Ammon's horn (tissue), 1 donor: ENCODE results near the gene CDIPT.
"Not testable (repeated sequence)": the region's sequence is repeated elsewhere in the genome, so short reads cannot be mapped to it uniquely, and the experiment has no call there.

Experiments used
- DNase-seq: peaks from one replicate; pipeline ENCODE4 v3.0.0-alpha.2; 2016; ENCODE audit warnings: low spot score

CDIPT gene, protein sequence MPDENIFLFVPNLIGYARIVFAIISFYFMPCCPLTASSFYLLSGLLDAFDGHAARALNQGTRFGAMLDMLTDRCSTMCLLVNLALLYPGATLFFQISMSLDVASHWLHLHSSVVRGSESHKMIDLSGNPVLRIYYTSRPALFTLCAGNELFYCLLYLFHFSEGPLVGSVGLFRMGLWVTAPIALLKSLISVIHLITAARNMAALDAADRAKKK

DNA sequence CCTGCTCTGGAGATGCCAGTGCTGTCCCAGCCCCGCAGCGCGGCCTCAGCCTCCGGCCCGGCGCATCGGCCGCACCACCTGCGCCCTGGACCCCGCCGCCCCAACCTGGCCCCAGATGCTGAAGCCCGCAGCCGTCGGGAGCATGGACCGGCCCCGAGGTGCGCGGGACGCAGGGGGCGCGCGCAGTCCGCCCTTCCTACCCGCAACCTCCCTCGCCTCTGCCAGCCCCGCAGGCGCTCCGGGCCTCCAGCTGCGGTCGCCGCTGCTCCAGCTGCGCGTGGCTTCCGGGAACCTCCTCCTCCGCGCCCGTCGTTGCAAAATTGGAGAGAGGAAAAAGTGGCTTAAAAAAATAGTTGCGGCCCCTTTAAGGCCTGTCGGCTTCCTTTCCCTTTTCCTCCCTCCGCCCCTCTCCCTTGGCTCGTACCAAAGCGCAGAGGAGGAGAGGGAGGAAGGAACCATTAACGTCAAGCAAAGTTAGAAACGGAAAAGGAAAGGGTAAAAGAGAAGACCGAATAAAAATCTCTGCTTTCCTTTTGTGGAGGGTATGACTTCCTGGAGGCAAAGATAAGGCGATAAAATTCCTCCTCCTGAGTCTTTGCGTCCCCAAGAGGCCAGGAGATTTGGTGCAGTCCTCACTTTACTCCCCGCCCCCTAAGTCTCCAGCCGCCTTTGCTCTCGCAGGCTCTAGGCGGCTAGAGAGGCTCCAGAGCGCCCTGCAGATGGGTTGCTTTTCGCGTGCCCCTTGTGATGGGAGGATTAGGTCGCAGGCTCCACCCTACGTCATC is at the start of gene CDIPT:
Gene CDIPT, minus strand, starts transcription at position 343 of the 785 bp plus-strand sequence. CDS start 369 bp downstream, outside the sequence.
- peak; percentile 99 for DNase-seq

DNA sequence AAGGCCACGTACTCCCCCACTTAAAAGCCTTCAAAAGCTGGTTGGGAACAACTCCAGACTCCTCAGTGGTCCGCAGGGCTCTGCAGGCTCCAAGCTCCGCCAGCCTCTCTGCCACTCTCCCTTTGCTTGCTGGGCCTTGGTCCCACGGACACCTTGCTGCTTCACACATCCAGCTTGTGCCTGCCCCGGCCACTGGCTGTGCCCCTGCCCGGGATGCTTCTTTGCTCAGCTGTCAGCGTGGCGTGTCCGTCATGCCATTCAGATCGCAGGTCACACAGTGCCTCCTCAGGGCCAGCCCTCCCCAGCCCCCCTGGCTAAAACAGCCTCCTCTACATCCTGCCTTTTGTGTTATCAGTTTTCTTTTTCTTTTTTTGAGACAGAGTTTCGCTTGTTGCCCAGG is 49.1 kb upstream of the CDIPT start:
- DNase-seq = no peak

DNA sequence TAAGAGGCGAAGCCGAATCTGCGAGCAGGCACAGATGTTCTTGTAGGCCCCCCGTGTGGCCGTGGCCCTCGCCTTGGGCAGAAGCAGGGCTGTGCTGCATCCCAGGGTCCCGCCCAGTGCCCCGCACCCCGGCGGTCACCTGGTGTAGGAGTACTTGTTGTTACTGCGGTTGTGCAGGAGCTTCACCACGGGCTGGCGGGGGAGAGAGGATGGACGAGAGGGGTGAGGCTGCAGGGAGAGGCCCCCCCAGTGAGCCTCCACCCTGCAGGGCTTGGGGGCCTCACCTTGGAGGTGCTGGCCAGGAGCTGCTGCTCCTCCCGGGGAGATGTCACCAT is 48.6 kb upstream of the CDIPT start:
- no peak for DNase-seq

DNA sequence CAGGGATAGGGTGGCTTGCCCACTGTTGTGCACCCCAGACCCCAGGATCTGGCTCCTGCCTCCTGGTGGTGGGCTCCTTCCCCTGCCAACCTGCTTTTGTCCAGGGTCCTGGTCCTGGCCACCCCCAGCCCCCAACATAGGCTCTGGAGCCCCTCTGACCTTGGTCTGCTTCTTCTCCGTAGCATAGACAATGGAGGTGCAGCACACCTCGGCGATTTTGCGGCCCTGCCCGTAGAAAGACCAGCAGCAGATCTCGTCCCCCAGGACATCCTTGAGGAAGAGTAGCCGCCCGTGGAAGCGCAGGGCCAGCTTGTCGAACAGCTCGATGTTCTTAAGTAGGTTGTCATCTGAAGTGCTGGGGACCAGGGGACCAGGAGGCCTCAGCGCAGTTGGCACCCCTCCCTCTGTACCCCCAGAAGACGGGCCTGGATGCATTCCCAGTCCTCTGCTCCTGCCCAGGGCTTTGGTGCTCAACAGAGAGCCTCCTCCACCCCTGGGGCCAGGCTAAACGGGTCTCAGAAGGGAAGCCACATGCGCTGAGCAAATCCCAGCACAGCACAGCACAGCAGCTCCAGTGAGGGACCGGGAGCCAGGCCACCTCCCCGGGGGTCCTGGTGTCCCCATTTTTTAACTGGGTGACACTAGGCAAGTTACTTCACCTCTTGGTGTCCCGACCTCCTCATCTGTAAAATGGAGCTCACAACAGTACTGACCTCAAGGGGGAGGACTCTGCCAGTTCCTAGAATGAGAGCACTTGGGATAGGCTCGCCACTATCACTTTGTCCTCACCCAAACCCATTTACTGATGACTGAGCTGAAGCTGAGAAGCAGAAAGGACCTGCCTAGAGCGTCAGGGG is 48.0 kb upstream of the CDIPT start:
- no peak for DNase-seq

DNA sequence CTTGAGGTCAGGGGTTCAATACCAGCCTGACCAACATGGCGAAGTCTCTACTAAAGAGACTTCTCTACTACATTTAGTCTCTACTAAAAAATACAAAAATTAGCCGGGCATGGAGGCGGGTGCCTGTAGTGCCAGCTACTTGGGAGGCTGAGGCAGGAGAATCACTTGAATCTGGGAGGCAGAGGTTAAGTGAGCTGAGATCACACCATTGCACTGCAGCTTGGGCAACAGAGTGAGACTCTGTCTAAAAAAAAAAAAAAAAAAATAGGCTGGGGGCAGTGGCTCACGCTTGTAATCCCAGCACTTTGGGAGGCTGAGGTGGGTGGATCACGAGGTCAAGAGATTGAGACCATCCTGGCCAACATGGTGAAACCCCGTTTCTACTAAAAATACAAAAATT is 46.8 kb upstream of the CDIPT start:
- DNase-seq = not testable (repeated sequence)

DNA sequence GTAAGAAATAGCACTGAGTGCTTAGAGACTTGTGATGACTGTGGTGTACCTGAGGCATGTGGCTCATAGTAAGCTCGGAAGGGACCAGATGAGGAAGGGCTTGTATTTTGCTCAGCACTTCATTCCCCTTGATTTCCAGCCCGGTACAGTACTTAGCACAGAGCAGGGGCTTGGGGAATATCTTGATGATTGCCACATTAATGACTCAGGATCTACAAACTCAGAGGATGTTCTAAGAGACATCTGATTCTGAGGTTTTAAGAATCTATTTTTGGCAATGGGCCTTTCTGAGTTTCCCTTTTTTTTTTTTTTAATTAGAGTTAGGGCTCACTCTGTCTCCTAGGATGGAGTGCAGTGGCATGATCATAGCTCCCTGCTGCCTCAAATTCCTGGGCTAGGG is 46.4 kb upstream of the CDIPT start:
- no peak for DNase-seq

DNA sequence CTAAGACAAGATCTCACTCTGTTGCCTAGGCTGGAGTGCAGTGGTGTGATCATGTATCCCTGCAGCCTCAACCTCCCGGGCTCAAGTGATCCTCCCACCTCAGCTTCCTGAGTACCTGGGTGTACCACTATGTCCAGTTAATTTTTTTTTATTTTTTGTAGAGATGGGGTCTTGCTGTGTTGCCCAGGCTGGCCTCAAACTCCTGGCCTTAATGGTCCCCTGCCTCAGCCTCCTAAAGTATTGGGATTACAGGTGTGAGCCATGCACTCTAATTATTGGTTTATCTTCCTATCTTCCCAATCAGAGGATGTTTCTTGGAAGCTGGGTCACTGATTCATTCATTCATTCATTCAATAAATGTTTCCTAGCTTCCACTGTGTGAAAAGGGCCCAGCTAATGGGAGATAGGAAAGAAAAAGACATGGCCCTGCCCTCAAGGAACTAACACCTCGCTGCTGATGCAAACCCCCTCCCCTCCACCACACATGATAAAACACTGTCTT is 45.7 kb upstream of the CDIPT start:
- no peak for DNase-seq

DNA sequence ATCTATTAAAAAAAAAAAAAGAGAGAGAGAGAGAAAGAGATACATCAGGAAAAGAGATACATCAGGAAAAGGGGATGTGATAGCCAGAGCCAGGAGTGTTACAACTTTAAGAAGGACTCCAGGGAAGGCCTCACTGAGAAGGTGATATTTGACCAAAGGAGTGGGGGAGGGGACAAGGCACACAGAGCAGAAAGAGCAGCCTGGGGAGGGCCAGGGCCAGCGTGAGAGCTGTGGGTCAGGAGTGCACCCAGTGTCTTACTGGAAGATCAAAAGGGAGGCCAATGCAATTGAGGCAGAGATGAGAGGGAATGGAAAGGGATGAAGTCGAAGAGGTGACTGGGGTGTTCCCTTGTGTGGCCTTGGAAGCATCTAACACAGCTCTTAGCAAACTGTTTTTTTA is 44.9 kb upstream of the CDIPT start:
- DNase-seq = no peak

DNA sequence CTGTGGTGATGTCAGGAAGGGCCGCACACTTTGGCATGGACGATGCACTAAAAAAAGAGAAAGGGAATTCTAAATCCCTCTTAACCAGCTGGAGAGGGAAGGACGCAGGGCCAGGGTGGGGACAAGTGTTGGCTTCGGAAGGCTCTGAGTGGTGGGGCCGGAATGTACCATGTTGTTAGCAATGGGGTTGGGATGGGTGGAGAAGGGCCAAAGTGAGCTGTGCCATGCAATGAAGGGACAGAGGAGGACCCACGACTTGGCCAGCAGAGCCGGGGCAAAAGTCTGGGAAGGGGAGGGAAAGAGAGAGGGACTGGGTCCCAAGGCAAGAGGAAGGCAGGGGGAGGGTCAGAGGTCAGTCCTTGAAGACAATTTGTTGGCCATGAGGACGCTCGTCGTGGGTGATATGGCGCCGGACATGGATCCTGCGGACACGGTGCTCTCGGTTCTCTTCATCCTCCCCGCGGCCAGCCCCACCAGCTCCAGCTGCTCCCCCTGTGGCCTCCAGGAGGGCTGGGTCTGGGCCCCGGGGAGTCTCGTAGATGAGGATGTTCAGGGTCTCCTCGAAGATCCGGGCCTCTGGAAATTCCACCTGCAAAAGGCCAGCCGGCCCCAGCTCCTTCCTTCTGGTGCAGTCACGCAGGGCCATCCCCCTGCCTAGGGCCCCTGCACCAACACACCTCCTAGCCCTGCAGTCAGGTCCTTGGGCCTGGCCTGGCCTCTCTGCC is 43.7 kb upstream of the CDIPT start:
- no peak for DNase-seq

DNA sequence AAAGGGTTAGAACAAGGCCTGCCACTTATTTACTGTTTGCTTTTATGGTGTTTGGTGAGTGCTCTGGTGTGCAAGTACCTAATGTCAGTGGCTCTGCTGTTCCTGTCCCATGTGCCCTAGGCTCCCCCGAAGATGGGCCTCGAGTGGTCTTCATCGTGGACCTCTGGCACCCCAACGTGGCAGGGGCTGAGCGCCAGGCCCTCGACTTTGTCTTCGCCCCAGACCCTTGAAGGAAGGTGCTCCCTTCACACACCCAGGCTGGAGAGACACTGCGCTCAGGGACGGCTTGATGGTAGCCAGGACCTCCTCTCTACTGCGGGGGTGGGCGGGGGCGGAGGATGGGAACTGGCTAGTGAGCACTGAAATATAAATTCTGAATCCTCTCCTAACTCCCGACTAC is 42.6 kb upstream of the CDIPT start:
- no peak for DNase-seq

DNA sequence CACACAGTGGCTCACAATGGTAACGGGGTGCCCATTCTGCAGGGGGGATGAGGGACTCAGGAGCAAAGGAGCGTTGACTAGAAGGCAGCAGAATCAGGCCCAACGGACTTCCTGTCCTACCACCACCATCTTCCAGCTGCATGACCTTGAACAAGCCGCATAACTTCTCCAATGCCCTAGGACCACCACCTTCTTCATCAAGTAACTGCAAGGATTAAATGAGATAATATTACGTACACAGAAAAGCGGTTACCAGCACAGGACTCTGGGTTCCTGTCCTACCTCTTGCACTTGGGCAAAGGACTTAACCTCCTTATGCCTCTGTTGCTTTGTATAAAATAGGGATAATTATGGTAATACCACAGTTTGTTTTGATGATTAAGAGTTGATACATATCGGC is 41.9 kb upstream of the CDIPT start:
- DNase-seq = no peak

DNA sequence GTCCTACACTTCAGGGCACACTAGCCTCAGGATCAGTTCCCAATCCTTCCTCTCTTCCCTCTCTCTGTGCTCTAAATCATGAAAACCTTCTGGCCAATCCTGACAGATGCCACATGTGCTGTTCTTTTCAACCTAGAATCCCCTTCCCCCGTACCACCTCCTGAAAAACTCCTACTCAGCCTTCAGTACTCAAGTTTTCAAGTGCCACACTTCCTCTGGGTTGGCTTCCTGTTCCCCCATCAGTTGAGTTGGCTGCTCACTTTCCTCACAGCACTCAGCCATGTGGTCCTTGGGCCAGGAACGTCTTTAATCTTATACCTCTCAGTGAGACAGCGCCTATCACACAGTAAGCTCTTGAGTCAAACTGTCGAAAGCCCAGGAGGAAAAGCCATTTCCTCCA is 40.6 kb upstream of the CDIPT start:
- DNase-seq = no peak

DNA sequence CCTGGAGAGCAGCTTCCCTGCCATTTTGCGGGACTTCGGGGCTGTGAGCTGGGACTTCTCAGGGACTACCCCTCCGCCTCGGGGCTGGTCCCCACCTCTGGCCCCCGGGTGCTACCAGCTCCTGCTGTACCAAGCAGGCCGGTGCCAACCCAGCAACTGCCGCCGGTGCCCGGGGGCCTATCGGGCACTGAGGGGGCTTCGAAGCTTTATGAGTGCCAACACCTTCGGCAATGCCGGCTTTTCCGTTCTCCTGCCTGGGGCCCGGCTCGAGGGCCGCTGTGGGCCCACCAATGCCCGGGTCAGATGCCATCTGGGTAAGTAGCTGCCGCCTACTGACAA is 38.5 kb upstream of the CDIPT start:
- no peak for DNase-seq

DNA sequence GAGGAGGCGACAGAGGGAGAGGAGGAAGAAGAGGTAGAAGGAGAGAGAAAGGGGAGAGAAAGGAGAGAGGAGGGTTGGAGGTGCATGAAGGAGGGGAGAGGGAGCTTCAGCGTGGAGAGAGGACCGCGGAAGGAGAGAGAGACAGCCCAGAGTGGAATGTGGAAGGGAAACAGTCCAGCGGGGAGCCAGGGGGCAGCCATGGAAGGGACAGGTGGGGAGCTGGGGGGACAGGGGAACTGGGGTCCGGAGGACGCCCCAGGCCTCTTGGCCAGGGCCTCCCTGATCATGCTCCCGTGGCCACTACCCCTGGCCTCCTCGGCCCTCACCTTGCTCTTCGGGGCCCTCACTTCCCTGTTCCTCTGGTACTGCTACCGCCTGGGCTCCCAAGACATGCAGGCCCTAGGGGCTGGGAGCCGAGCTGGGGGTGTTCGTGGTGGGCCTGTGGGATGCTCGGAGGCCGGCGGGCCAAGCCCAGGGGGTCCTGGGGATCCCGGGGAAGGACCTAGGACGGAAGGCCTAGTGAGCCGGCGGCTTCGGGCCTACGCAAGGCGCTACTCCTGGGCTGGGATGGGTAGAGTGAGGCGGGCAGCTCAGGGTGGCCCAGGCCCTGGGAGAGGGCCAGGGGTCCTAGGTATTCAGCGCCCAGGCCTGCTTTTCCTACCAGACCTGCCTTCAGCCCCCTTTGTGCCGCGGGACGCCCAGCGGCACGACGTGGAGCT is 38.0 kb upstream of the CDIPT start:
- DNase-seq = no peak

DNA sequence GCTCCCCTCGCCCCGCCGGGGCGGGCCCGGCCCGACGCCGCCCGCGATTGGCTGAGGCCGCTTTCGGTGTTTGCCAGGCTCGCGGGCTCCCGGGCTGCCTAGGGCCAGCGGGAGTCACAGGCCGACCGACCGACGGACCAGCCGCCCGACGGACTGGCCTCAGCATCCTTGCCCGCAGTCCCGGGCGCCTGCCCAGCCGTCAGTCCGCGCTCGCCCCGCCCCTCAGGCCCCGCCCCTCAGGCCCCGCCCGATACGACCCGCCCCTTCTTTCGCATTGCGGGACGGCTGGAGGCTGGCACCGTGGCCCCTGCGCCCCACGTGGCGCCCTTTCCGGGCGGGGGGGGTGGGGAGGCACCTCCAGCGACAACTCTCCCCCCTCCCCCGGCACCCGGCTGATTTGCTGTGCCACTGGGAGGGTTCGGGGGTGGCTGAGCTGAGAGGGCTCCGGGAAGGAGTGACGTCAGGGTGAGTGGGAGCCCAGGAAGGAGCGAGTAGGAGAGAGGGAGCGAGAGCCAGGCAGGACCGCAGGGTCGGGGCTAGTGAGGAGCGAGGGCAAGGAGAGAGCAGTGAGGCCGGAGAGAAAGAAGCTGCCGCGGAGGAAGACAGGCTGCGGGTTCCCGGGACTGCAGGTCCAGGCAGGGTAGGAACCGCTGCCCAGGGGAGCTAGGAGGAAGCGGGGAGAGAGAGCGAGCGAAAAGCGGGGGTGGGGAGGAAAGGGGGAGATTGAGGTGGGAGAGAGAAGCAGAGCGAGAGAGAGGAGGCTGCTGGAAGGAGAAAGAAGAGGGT is 37.3 kb upstream of the CDIPT start, which contains the start of gene ASPHD1:
Gene ASPHD1, plus strand, starts transcription at position 387 of the 786 bp plus-strand sequence. CDS start 484 bp downstream, outside the sequence.
- peak; percentile 92 for DNase-seq

DNA sequence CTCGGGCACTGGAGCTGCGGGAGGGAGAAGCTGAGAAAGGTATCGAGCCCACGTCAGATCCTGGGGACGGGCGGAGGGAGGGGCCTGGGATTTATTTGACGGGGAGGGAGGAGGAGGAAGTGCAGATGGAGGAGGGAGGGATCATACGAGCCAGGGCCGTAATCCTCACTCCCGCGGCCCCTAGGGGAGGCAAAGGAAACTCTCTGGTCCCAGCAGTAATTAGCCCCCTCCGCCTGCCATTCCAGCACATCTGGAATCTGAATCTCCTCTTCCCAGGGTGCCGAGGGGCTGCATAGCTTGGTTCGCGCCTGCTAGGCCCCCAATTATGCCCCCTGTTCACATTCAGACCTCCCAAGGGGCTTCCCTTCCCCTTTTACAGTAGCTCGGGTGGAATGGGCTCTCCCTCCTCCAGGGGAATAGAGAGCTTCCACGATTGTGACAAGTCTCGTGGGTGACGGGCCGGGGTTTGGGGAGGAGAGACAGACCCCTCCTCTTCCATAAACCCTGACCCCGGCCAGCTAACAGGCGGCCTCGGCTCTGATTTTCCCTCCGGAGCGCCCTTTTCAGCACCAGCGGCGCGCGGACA is 36.6 kb upstream of the CDIPT start, which contains the start of gene SEZ6L2:
Gene SEZ6L2, minus strand, starts transcription at position 35 of the 586 bp plus-strand sequence. CDS start 531 bp downstream, outside the sequence.
- DNase-seq = peak; percentile 90

DNA sequence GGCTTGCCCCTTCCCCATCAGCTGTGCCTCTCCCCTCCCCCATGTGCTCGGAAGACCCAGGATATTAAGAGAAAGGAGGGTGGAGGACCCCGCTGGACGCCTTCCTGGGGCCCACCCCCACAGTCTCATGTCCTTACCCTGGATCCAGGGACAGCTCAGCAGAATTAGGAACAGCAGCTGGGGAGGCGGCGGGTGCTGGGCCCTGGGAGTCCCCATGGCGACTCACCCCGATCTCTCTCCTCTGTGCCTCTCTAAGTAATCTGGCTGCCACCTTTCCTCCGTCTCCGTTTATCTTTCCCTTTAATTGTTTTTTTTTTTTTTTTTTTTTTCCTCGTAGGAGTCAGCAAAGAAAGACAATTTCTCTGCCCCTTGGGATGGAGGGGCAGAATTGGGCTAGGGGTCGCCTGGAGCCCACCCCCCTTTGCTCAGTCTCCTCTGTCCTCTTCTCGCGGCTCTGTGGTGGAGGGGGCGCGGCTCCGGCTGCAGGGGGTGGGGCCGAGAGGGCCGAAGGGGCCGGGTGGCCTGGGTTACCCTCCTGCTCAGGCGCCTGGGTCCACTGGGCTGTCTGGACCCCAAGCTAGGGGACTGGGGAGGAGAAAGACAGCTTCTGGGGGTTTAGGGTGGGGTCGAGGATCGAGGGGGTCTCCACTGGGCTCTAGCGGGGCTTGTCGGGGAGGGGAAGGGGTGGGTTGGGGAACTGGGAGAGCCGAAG is 35.9 kb upstream of the CDIPT start:
- no peak for DNase-seq

DNA sequence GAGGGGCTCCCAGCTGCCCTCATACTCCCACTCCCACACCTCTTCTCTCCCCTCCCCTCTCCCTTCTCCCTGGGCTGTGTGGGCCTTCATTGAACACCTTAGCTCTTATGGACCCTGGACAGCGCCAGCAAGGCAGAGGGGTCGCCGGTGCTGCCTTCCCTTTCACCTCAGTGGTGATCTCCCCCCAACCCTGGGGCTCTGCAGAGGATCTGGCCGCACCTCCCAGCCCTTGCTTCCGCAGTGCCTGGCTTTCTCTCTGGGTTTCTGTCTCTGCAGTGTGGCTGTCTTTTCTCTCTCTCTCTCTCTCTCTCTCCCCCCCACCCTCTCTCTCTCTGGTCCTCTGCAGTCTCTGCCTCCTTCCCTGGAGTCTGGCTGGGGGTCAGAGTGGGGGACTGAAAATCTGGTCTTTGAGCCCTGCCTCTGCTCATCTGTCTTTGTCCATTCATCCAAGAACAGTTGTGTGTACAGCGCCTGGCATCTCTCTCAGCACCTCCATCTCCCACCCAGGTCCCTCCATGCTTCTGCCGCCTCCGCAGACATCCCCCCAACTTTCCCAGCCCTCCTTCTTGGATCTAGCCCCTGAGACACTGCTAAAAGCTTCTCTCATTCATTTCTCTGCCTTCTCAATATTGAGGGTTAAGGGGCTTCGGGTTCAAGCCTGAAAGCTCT is 35.2 kb upstream of the CDIPT start:
- DNase-seq = no peak

DNA sequence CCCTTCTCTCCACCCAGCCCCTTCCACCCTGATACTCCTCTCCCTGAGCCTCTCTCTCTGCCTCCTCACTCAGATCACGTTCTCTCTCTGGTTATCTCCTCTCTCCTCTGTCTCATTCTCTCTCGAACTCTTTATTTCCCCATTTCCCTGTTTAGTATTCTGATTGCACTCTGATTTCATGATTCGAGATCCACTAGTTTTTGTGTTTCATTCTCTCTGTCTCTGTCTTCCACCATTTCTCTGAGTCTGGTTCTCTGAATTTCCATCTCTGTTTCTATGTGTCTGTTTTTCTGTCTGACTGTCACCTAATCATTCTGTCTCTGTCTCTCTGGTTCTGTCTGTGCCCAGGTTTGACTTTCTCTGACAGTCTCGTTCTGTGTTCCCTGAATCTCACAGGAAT is 34.3 kb upstream of the CDIPT start:
- DNase-seq = no peak
